Muscle of arm (tissue), 12 donors: Measurements from ENCODE around the gene PSMA6. TPM values are rescaled to one million over a fixed set of nuclear protein-coding genes. Genes with fewer than 3 reads are reported as not detected.
A peak's percentile ranks its signal among the peaks of the same experiment; 100 is the strongest.
"Not testable (repeated sequence)": the region's sequence is repeated elsewhere in the genome, so short reads cannot be mapped to it uniquely, and the experiment has no call there.

Experiments used
- DNase-seq: peaks from one replicate; pipeline ENCODE4 v3.0.0-alpha.2; 2013
- polyA plus RNA-seq, 12 donors: library from polyadenylated mRNA; unstranded; fragments of 120-200 nt; gene quantifications; one replicate each; pipeline ENCODE4 v1.2.1, GENCODE V29; 2013; ENCODE audit not compliant: insufficient read length in 12 of 12

The PSMA6 gene
- polyA plus RNA-seq, 12 donors: 141 to 250 (median 198) TPM; not detected in 1

DNA sequence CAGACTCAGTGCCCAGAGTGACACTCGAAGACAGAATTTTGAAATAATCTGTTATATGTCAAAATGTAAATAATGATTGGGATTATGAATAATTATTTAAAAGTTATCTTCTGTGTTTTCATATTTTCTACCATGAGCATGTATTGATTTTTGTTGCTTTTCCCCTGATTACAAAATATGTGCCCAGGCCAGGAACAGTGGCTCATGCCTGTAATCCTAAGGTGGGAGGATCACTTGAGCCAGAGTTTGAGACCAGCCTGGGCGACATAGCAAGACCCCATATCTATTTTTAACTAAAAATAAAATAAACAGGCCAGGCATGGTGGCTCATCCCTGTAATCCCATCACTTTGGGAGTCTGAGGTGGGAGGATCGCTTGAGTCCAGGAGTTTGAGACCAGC, 13.5 kb downstream of the PSMA6 start:
- DNase-seq: no peak

DNA sequence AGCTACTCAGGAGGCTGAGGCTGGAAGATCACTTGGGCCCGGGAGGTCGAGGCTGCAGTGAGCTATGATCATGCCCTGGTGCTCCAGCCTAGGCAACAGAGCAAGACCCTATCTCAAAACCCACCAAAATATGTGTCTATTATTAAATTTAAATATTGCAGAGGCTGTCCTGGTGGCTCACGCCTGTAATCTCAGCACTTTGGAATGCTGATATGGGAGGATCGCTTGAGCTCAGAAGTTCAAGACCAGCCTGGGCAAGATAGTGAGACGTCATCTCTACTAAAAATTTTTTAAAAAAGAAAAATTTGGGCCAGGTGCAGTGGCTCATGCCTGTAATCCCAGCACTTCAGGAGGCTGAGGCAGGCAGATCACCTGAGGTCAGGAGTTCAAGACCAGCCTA, 13.9 kb downstream of the PSMA6 start:
- no peak for DNase-seq

DNA sequence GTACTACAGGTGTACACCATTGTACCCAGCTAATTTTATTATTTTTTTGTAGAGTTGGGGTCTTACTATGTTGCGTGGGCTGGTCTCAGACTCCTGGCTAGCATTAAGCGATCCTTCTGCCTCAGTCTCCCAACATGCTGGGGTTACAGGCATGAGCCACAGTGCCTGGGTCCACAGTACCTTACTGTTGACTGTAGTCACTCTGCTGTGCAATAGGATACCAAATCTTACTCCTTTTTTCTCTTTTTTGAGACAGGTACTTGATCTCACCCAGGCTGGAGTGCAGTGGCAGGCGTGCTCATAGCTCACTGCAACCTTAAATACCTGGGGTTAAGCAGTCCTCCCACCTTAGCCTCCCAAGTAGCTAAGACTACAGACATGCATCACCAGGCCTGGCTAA, 25.6 kb downstream of the PSMA6 start:
- no peak for DNase-seq

DNA sequence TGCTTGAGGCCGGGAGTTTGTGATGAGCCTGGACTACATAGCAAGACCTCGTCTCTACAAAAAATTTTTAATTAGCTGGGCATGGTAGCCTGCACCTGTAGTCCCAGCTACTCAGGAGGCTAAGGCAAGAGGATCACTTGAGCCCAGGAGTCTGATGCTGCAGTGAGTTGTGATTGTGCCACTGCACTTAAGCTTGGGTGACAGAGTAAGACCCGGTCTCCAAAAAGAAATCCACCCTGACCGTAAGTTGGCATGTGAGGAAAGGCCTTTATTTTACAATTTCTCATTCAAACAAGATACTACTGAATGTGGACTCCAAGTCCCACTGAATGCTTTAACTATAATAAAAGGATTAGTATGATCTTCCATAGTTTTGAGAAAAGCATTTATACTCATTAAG, 27.3 kb downstream of the PSMA6 start:
- no peak for DNase-seq

DNA sequence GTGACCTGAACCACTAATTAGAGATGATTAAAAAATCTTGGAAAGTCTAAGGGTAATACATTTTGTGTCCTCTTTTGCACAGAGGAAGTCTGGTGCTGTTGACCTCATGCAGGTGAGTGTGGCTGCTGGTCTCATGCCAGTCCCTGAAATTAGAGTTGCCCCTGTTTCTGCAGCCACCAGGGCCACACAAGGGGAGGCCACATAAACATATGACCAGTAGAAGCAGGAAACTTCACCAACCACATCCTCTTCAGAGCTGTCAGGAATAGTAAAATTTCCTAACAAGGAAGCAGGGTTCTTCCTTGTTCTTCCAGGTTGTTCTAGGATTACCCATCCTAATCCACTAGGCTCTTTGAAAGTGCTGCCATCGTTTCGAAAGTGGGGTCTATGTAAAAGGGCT, 28.3 kb downstream of the PSMA6 start:
- DNase-seq: no peak

DNA sequence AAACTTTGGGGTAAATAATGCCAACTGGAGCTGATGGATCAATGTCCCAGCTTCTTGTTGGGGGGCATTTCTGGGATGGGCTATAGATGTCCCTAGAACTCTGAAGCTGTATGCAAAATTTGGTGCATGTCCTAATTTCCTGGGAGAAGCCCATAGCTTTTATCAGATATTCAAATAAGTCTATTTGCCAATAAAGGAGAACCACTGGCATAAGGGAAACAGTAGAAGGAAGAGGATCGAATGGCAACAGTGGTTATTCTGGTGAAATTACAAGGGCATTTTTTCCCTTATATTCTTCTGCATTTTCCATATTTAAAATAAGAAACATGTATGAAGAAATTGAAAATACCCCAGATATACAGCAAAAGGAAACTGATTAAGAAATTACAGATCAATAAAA, 34.2 kb downstream of the PSMA6 start:
- no peak for DNase-seq

DNA sequence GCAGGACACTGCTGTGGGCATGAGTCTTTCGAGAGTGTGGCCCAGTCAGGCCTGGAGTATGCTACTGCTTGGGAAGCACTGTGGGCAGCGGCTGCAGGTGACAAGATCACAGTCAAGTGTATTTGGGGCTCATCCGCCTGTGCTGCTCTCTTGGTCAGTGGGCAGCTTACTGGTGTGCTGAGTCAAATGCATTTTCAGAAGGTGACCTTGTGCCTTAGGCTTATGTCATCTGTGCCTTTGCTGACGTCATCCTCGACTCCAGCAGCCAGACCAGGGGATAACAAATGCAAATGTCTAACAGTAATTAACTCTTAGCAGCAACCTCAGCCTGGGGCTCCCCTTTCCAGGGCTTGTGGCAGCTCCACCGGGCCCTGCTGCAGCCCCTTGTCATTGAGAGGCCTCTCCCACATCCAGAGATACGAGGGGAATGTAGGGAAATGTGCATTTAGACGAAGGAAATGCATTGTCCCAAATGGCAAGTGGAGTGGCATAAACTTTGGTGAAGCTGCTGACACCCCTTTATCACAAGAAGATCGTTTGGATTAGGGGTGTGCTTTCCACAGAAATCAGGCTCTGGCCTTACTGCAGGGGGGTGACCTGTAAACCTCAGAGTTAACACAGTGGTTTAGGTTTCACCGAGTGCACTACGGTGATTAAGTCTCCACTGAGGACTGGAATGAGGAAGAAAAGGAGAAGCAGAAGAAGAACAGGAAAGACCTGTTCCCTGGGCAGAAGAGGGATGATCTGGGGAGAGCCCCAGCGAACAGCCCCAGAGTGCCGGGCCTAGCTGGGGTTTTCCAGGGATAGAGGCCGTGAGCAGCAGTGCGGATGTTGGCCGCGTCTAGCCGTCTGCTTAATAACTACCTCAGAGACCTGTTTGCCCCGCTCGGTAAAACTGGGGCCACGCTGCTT, 39.7 kb downstream of the PSMA6 start:
- no peak for DNase-seq

DNA sequence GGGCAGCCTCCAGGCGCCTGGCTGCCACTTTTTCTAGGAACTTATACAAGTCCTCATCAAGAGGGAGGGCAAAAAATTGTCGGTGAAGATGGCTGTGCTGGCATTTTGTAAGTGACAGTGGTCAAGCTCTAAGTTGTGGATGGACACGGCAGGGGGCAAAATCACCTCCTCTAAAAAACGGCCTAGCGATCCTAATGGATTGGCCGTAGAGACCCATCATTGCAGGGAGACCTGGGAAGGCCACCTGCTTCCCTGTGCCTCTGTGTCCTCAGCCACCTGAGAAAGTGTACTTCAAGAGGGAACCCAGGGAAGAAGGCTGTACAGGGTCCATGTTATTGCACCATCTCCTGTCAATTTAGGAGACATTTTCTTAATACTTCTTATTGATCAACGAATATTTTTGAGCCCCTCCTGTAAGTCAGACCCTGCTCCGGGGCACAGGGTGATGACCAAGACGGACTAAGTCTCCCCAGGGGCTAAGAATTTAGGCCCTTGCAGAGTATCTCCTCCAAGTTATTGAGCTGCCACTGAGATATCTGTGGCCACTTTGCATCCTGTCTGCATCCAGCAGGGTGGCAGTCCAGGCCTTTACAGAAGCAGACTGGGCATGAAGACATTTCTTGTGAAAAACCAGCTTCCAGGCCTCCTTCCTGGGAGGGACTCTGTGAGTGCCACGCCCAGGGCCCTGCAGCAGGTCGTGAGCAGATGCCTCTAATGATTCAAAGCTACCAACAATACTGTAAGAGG, 40.5 kb downstream of the PSMA6 start:
- DNase-seq: no peak

DNA sequence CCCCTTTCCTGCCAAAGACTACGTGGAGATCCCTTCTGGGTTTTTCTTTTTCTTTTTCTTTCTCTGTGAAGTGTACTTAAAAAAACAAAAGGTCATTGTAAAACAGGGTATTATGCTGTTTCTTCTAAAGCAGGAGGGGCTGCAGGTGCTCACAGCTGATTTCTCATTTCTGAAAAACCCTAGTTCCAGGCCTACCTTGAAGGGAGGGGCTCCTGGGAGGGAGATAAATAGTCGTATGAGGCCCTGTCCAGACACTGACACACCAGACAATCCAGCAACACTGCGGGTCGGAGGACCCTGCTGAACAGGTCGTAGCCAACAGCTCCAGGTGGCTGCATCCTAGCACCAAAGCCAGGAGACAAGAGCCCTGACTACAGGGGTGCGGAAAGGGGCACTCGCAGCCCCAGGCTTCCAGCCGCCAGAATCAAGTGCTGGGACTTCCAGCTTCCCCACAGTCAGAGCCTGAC, 41.1 kb downstream of the PSMA6 start:
- no peak for DNase-seq

DNA sequence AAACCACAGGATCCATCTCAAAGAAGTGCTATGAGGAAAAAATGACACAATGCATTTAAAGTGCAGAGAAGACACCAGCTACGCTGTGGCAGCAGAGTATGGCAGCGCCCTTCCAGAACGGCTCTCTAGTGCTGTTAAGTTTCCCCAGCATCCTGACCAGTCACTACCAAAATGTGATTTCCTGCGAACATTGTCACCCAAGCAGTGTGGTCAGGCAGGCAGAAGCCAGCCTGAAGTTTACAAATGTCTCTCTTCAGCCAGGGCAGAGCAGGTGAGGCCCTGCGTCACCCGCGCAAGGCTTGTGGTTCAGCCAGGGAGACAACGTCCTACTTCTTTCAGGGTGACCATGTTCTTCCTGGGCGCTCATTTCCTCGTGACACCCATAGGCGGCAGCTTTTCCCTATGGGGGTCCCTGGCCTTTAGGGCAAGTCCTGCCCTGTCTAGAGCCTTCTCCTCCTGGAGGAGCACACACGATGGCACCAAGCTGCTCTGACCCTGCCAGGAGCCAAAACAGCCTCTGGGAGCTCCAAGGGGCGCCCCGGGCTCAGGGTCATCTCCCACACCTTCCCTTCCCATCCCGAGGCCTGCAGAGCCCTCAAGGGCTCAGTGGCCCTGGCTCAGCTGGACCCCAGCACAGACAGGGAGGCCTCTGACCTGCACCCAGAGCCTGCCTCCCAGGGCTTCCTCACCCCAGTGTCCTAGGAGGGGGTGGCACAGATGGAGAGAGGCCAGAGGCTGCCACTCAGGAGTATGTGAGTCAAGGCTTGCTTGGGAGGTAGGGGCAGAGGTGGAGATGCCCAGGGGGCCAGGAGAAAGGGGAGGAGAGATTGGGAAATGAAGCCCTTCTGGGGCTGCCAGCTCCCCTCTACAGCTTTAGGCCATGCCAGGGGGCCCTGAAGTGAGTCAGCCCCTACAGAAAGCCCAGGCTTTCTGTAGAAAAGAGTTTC, 41.9 kb downstream of the PSMA6 start:
- DNase-seq: no peak

DNA sequence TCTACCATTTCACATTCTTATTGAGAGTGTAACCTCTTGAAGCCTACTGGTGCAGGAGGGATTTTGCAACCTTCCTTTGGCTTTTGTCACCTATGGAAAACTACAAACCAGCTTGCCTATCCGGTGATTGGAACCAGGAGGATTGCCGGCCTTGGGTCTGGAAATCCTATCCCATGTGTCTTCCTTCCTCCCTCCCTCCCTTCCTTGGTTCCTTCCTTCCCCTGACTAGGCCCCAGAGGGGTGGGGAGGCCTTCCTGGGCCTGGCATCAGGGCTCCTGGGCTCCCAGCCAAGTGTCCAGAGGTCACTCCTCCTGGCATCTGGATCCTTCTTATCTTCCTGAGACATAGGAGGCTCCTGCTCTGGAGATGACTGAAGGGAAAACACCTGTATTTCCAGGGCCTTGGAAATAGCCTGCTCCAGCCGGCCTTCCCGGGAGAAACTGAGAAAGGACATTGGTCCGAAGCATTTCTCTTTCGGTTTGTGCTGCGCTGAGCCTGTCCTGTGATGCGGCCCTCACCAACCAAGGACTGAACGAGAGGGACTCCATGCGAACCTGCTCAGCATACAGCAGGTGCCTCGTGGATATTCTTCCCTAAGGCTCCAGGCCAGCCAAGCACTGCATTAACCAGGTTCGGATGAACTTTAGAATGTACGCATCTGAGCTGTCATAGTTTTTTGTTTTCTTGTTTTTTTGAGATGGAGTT, 43.4 kb downstream of the PSMA6 start:
- no peak for DNase-seq

DNA sequence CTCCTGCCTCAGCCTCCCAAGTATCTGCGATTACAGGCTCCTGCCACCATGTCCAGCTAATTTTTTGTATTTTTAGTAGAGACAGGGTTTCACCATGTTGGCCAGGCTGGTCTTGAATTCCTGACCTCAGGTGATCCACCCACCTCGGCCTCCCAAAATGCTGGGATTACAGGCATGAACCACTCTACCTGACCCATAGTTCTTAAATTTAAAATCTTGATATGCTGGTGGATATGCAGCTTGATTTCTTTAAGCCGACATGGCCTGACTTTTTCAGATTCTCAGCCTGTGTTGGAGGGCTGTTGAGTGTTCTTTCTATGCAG, 44.0 kb downstream of the PSMA6 start:
- not testable (repeated sequence) for DNase-seq

DNA sequence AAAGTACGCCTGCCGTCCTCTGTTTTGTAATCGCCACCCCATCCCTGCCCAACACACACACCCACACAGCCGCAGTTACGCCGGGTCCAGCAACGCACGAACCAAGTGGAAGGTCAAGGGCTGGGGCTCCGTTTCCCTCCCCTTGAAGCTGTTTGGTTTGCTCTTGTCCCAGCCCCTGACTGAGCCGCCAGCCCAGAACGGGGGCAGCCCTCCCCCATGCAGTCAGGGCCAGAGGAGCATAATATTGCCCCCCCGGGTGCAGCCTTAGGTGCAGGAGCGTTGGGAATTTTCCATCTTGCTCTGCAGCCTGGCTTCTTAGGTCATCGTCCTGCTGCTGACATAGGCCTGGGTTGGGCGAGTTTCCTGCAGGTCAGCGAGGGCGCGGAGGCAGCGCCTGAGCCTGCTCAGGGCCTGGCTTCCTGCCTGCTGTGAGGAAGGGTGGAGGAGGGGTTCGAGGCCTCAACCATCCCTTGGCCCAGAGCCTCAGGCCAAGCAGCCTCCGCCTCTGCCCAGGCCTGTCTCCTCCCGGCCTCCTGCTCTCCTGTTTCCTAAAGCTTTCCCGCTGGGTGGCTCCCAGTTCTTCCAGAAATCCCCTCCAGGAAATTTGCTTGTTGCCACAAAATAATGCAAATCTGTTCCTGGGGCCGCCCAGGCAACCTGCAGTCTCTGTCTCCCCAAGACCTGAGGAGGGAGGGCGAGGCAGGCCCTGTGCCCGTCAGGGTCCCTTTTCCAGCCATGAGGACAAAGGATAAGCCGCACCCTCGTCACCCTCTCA, 44.5 kb downstream of the PSMA6 start:
- peak; percentile 73 for DNase-seq

DNA sequence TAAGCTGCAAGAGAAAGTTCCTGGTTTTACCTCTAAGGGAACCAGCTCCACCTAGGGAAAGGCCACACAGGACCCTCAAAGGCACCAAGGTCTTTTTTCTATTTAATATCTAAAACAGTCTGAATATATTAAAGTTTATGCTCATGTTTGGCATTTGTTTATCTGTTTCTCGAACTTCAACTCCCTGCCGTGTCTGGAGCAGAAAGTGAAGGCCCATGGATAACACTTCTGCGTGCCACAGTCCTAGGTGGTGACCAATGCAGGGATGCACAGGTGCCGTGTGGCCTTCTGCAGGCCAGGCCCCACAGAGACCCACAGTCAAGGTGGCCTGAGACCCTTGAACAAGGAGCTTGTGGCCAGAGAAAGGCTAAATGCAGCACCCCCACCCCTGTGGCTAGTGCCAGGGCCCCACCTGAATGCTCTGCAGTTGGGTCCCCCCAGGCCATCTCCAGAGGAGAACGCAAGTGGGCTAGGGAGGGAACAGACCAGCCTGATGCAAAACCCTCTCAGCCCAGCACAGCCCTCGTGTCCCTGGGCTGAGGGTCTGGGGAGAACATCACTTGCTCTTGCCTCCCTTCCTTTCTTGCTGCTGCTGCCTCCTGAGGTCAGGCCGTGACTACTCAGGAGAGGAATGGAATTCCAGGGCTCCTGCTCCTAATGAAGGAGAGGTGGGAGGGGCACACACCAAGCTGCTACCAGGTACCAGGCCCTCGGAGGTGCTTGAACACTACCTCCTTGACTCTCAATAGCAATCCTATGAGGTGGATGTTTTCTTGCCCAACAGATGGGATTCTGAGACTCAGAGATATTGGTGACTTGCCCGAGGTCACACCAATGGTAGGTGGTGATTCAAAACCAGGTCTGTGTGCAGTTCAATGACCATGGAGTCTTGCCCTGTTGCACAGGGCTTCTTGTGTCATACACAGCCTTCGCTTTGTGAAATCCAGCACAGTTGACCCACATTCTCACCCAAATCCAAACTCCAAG, 45.4 kb downstream of the PSMA6 start:
- DNase-seq: no peak

DNA sequence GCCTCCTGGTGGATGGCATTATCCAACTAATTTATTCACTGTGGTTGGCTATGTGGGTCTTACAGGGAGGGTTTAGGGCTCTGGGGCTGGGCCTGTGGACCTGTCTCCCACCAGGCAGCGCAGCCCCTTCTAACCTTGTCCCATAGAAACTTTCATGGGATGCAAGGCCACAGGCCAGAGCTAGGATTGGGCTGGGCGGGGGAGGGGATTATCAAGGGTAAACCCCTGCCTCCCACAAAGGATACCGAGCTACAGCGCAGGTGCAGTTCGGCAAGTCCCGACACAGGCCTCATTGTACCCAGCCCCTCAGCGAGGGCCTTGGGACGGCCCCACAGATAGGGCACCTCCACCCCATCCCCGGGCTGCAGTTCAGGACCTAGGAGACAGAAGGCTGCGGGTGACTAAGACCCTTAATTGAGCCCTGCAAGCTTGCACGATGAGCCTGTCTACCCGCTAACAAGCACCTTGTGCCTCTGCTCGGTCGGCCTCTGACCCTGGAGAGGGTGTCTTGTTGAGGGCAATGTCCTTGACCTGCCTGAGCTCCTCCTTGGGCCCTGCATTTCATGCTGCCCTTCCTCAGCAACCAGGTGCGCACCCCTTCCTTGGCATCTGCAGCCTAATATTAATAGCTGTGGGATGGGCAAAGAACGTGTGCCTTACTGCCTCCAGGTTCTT, 46.7 kb downstream of the PSMA6 start:
- DNase-seq: no peak

DNA sequence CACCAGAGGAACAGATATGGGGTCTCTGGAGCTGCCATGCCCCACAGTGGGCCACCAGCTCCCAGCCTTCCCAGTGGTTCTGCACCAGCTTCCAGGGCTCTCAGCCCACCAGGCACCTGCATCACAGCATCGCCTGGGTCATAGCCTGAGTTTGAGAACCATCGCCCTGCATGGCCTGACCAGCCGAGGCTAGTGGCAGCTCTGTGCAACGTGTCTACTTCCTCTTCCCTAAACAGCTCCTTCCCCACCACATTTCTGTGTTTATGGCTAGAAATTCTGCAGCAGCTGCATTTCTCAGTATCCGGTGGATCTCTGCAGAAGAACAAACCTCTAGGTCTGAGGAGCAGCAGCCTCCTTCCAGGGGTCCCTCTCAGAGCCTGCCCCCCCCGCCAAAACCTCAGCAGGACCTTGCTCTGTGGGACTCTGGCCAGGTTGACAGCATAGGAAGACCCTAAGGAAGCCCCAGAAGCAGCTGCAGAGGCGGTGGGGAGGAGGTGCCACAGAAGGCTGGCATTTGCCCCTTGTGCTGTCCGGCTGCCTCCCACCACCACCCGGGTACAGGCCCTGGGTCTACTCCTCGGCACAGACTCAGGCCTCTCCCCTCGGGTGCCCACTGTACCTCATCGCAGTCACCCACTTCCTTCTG, 47.7 kb downstream of the PSMA6 start:
- no peak for DNase-seq

DNA sequence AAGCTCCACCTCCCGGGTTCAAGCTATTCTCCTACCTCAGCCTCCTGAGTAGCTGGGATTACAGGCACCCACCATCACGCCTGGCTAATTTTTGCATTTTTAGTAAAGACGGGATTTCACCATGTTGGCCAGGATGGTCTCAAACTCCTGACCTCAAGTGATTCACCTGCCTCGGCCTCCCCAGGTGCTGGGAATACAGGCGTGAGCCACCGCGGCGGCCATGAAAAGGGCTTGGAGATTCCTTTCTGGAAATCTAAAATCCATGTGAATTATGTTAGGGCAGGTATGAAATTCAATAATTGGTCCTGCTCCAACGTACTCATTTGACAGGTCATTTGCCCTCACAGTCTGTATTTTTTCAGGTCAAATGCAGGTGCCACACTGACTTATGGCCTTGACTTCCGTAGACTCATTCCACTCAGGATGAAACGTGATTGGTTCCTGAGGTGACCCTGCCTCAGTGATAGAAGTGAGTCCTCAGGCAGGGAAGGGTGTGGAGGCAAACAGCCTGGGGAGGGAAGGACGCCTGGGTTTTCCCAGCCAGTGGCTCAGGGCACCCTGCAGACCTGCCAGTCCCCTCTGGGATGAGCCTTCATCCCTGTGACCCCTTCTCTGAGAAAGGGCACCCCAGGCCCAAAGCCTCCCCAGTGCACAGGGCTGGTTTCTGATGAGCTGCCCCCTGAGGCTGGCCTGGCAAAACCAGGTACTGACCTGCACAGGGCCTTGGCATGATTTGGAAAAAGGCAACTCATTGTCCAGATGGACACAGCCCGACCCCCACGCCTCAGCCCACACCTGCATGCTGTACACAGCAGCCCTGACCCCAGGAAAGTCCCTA, 48.7 kb downstream of the PSMA6 start:
- DNase-seq: no peak
